ENCODE data around the gene WNK2.

The WNK2 gene

DNA sequence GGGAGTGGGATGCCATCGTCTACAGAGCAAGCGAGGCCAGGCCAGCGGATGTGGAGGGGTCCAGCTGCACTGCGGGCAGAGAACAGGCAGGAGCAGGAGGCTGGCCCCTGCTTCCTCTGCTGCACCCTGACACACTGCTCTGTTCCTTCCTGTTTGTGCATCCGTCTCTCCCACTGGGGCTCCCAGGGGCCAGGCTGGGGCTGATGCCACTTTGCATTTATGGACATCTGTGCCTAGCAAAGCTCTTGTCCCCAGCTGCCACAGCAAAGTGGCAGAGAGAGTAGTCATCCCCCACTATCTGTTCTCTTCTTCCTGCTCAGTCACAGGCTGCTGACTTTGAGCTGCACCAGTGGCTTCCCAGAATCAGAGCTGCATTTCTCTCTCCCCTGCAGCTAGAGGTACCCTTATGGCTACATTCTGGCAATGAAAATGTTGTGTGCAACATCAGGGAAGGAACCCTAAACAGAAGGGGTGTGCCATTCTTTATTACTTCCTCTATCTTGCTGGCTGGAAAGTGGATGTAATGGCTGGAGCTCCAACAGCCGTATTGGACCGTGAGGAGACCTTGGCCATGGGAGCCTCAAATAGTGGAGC is 45.7 kb upstream of the WNK2 start:
- ChIA-PET CTCF (interaction anchor here (1.2 to 5.9 kb wide), 2 partner anchors 15 to 29 kb away, joined by 3 to 30 read pairs; no protein-coding TSS in a partner anchor), POLR2A (no interaction called here)
- no peak overlapping the region for H3K27ac ChIP-seq (ENCODE audit: extremely low read depth, low read depth, low read length)
- TF ChIP-seq, protein P1, sequence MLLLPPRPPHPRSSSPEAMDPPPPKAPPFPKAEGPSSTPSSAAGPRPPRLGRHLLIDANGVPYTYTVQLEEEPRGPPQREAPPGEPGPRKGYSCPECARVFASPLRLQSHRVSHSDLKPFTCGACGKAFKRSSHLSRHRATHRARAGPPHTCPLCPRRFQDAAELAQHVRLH (tag by site-specific recombination; IDR thresholded peaks at IDR 0.05): peak; percentile 62; the same call in 1 of the 2 replicates
- TF ChIP-seq ZNF423 (tag by site-specific recombination; IDR thresholded peaks at IDR 0.05) (no peak), PRDM1 (tag by site-specific recombination; IDR thresholded peaks at IDR 0.05) (no peak), ZNF473 (tag by site-specific recombination; IDR thresholded peaks at IDR 0.05) (no peak), ZNF274 (IDR thresholded peaks at IDR 0.05; ENCODE audit: low read length) (no peak), ZNF274 (tag by site-specific recombination; IDR thresholded peaks at IDR 0.05; ENCODE audit: borderline replicate concordance) (no peak), SETDB1 (IDR thresholded peaks at IDR 0.05; ENCODE audit: insufficient read length, low read length) (peak; percentile 24)
- TF ChIP-seq, protein P2, sequence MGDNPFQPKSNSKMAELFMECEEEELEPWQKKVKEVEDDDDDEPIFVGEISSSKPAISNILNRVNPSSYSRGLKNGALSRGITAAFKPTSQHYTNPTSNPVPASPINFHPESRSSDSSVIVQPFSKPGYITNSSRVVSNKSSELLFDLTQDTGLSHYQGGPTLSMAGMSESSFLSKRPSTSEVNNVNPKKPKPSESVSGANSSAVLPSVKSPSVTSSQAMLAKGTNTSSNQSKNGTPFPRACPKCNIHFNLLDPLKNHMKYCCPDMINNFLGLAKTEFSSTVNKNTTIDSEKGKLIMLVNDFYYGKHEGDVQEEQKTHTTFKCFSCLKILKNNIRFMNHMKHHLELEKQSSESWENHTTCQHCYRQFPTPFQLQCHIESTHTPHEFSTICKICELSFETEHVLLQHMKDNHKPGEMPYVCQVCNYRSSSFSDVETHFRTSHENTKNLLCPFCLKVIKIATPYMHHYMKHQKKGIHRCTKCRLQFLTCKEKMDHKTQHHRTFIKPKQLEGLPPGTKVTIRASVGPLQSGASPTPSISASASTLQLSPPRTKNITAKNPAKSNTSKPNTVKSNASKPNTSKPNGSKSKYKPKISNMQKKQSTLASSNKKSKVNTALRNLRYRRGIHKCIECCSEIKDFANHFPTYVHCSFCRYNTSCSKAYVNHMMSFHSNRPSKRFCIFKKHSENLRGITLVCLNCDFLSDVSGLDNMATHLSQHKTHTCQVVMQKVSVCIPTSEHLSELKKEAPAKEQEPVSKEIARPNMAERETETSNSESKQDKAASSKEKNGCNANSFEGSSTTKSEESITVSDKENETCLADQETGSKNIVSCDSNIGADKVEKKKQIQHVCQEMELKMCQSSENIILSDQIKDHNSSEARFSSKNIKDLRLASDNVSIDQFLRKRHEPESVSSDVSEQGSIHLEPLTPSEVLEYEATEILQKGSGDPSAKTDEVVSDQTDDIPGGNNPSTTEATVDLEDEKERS (tag by site-specific recombination; IDR thresholded peaks at IDR 0.05): peak; percentile 79; the same call in 1 of the 2 replicates
- no peaks in the 10 kb centered on the region for H3K36me3 ChIP-seq (ENCODE audit: control insufficient read depth in 2 of 2, insufficient read depth in 1 of 2, low read length in 2 of 2)
- H3K4me1 ChIP-seq (ENCODE audit: control insufficient read depth, insufficient read depth, low read length): no peaks in the 10 kb centered on the region
- H3K4me3 ChIP-seq (ENCODE audit: low read depth, low read length): no peak overlapping the region
- no peaks in the 10 kb centered on the region for H3K9me3 ChIP-seq (ENCODE audit: control insufficient read depth, insufficient read depth, low read depth, low read length)

DNA sequence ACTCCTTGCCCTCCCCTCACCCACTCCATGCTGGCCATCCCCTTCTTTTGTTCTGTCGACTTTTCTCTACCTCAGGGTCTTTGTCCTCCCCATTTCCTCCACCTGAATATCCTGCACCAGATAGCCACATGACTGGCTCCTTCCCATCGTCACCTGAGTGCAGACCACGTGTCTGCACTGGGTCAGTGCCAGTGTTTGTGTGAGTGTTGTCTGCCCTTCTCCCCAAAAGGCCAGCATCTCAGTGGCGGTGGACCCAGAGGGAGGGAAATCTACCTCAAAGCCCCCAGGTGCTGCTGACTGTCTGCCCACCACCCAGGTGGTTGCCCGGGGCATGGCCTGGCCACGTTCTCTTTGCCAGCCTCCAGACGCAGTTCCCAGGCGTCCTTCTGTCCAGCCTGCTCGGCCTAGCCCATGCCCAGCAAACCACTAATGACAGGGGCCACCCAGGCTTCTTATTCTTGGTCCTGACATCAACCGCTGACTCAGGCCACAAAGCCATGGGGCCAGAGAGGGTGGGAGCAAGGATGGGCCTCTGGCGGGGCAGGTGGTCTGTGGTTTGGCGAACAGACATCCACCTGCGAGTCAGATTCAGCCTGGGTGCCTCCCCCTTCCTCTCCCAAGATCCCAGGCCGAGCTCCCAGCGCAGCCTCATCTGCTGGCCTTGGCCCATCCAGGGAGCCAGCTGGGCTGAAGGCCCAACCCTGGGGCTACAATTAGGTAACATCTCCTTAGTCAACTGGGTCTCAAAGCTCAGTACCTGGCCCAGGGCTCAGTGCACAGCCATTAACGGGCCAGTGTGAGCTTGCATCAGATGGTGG is 44.4 kb upstream of the WNK2 start:
- Histone ChIP-seq H3K36me3 (ENCODE audit: control insufficient read depth in 2 of 2, insufficient read depth in 1 of 2, low read length in 2 of 2) (no peaks in the 10 kb centered on the region), H3K27ac (ENCODE audit: extremely low read depth, low read depth, low read length) (no peak overlapping the region), H3K9me3 (ENCODE audit: control insufficient read depth, insufficient read depth, low read depth, low read length) (no peaks in the 10 kb centered on the region), H3K4me3 (ENCODE audit: low read depth, low read length) (no peak overlapping the region), H3K4me1 (ENCODE audit: control insufficient read depth, insufficient read depth, low read length) (no peaks in the 10 kb centered on the region)
- TF ChIP-seq, protein P2 (tag by site-specific recombination; IDR thresholded peaks at IDR 0.05): no peak
- TF ChIP-seq ZNF394 (tag by site-specific recombination; IDR thresholded peaks at IDR 0.05; ENCODE audit: borderline replicate concordance): no peak
- TF ChIP-seq ZNF707 (tag by site-specific recombination; IDR thresholded peaks at IDR 0.05): no peak
- no peak for TF ChIP-seq ZNF121 (tag by site-specific recombination; IDR thresholded peaks at IDR 0.05)
- TF ChIP-seq, protein P3, sequence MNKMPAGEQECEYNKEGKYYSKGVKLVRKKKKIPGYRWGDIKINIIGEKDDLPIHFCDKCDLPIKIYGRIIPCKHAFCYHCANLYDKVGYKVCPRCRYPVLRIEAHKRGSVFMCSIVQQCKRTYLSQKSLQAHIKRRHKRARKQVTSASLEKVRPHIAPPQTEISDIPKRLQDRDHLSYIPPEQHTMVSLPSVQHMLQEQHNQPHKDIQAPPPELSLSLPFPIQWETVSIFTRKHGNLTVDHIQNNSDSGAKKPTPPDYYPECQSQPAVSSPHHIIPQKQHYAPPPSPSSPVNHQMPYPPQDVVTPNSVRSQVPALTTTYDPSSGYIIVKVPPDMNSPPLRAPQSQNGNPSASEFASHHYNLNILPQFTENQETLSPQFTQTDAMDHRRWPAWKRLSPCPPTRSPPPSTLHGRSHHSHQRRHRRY (tag by site-specific recombination; IDR thresholded peaks at IDR 0.05): no peak
- no peak for TF ChIP-seq ZNF529 (tag by site-specific recombination; IDR thresholded peaks at IDR 0.05; ENCODE audit: insufficient replicate concordance)
- TF ChIP-seq ZNF23 (tag by site-specific recombination; IDR thresholded peaks at IDR 0.05; ENCODE audit: borderline replicate concordance): no peak
- no peak for TF ChIP-seq ZFP37 (tag by site-specific recombination; IDR thresholded peaks at IDR 0.05)
- TF ChIP-seq ZNF600 (tag by site-specific recombination; IDR thresholded peaks at IDR 0.05): no peak
- no peak for TF ChIP-seq HOXA7 (CRISPR knock-in tag; IDR thresholded peaks at IDR 0.05; ENCODE audit: borderline replicate concordance)
- no peak for TF ChIP-seq ZNF560 (tag by site-specific recombination; IDR thresholded peaks at IDR 0.05; ENCODE audit: borderline replicate concordance)
- TF ChIP-seq, protein P4, sequence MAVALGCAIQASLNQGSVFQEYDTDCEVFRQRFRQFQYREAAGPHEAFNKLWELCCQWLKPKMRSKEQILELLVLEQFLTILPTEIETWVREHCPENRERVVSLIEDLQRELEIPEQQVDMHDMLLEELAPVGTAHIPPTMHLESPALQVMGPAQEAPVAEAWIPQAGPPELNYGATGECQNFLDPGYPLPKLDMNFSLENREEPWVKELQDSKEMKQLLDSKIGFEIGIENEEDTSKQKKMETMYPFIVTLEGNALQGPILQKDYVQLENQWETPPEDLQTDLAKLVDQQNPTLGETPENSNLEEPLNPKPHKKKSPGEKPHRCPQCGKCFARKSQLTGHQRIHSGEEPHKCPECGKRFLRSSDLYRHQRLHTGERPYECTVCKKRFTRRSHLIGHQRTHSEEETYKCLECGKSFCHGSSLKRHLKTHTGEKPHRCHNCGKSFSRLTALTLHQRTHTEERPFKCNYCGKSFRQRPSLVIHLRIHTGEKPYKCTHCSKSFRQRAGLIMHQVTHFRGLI (tag by site-specific recombination; IDR thresholded peaks at IDR 0.05): no peak
- ChIA-PET POLR2A (no interaction called here), CTCF (interaction anchor here (0.6 to 5.9 kb wide), 4 partner anchors 14 to 651 kb away, joined by 3 to 30 read pairs (median 4); no protein-coding TSS in a partner anchor)

All from HEK293 (cell line).